A549 (cell line): ENCODE measurements around the gene MEX3B.

ENCODE experiments used
- BHLHE40 ChIP-seq: IDR thresholded peaks from 2 replicates; pipeline ENCODE4 v1.6.1; 2012; ENCODE audit warnings: low read depth, low read length, inconsistent platforms
- CTCF ChIP-seq: fragments of >200 bp; sonication (Bioruptor Twin); formaldehyde crosslinking; IDR thresholded peaks from 3 replicates; pipeline ENCODE4 v1.5.1; 2016
- EP300 ChIP-seq, 2 experiments: fragments of >200 bp; sonication (Bioruptor Twin); formaldehyde crosslinking; IDR thresholded peaks; 2 replicates in 1 of 2; 3 replicates in 1 of 2; pipeline ENCODE4 v1.6.1; 2016 to 2017
- HMGXB4 ChIP-seq: fragments of 250-450 bp; sonication (Bioruptor Pico); IDR thresholded peaks from 2 replicates; pipeline ENCODE4 v1.5.0; 2021; ENCODE audit warnings: mild to moderate bottlenecking, moderate library complexity, borderline replicate concordance
- MAX ChIP-seq: IDR thresholded peaks from 2 replicates; pipeline ENCODE4 v1.6.1; 2012
- MYC ChIP-seq: IDR thresholded peaks from 2 replicates; pipeline ENCODE4 v1.6.1; 2012; ENCODE audit warnings: mild to moderate bottlenecking, inconsistent platforms, low read length, improper control_type of control experiment, borderline replicate concordance
- PHF8 ChIP-seq: fragments of 200-600 bp; sonication (generic); IDR thresholded peaks from 2 replicates; pipeline ENCODE4 v1.6.1; 2016; ENCODE audit warnings: low read depth, mild to moderate bottlenecking, antibody characterized with exemption, moderate library complexity, borderline replicate concordance
- POLR2A ChIP-seq: IDR thresholded peaks from 2 replicates; pipeline ENCODE4 v1.6.1; 2012; ENCODE audit warnings: mild to moderate bottlenecking, low read length
- RAD21 ChIP-seq, 2 experiments: fragments of >200 bp in 1 of 2; sonication (Bioruptor Twin) in 1 of 2; formaldehyde crosslinking in 1 of 2; IDR thresholded peaks in 1 of 2; conservative IDR thresholded peaks in 1 of 2; 2 replicates in 1 of 2; 3 replicates in 1 of 2; pipeline ENCODE4 v1.6.1; 2012 to 2018; ENCODE audit warnings: inconsistent platforms in 1 of 2
- SREBF2 ChIP-seq: fragments of 450-650 bp; IDR thresholded peaks from 2 replicates; pipeline ENCODE4 v1.6.1; 2014; ENCODE audit warnings: mild to moderate bottlenecking, moderate library complexity
- USF2 ChIP-seq: fragments of 450-650 bp; IDR thresholded peaks from 2 replicates; pipeline ENCODE4 v1.6.1; 2014; ENCODE audit warnings: antibody characterized with exemption
- ZNF302 ChIP-seq: fragments of 250-450 bp; sonication (Bioruptor Pico); IDR thresholded peaks from 2 replicates; pipeline ENCODE4 v1.9.0; 2021; ENCODE audit warnings: inconsistent platforms, mild to moderate bottlenecking, moderate library complexity

GRCh38 chr15:82086243-82086995 lies 40.6 kb upstream of the MEX3B start:
- TF ChIP-seq EP300 (IDR thresholded peaks at IDR 0.05) (no peak), HMGXB4 (CRISPR knock-in tag) (no peak), SREBF2 (no peak), CTCF (no peak), USF2 (no peak), MAX (no peak), POLR2A (no peak), RAD21 (conservative IDR thresholded peaks at IDR 0.05 in 1 of 2, IDR thresholded peaks at IDR 0.05 in 1 of 2) (no peak), BHLHE40 (no peak), ZNF302 (CRISPR knock-in tag) (no peak), PHF8 (no peak), MYC (no peak)
